Forelimb muscle (tissue), 1 donor: Measurements from ENCODE around the gene SCIN. TPM values are rescaled to one million over a fixed set of nuclear protein-coding genes. Genes with fewer than 3 reads are reported as not detected.

Source experiments
- polyA plus RNA-seq: library from polyadenylated mRNA; unstranded; fragments of 120-200 nt; gene quantifications from one replicate; pipeline ENCODE4 v1.2.1, GENCODE V29; 2013; ENCODE audit not compliant: insufficient read length

Gene SCIN
- polyA plus RNA-seq, 1 donor = 0.34 TPM

Other genes with a start within 250 kb of the SCIN start
- gene VWDE, start 166.9 kb upstream of the SCIN start, polyA plus RNA-seq = 1.6 TPM
- gene ARL4A, start 116.9 kb downstream of the SCIN start, polyA plus RNA-seq = 18.5 TPM